Adrenal gland (tissue), 5 donors: ENCODE data around the gene B9D2.

Source experiments
- POLR2A ChIP-seq, 2 donors: fragments of 450-650 bp; IDR thresholded peaks; one replicate each; pipeline ENCODE4 v1.6.1; 2017; ENCODE audit warnings: antibody characterized with exemption in 2 of 2, mild to moderate bottlenecking in 2 of 2, moderate library complexity in 1 of 2
- TF ChIP-seq, protein P1 (sequence below), 6 experiments: fragments of 450-650 bp in 4 of 6; fragments of 200-600 bp in 2 of 6; sonication (generic) in 1 of 6; IDR thresholded peaks; 1 replicate in 5 of 6; 2 replicates in 1 of 6; pipeline versions ENCODE4 v1.5.1 to v1.8.0; 2016 to 2021; ENCODE audit warnings: antibody characterized with exemption in 6 of 6, mild to moderate bottlenecking in 2 of 6, moderate library complexity in 1 of 6
- donor health status: DM: no; HTN: no; CAD: no.

DNA sequence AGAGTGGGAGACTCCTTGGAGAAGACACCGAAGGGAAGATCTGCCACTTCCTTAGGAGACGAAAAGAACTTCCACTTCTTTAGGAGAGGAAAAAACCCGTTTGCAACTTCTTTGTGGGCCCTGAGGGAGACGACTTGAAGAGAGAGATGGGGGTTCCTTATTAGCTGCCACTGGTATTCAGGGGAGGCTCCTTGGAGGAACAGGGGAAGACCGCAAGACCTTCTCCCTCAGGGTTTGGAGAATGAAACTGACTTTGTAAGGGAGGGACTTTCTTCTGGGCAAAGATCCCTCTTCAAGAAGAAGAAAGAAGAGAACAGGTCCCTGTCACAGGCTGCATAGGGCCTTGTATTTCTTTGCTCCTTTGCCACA is 34.1 kb upstream of the B9D2 start:
- TF ChIP-seq, protein P1, sequence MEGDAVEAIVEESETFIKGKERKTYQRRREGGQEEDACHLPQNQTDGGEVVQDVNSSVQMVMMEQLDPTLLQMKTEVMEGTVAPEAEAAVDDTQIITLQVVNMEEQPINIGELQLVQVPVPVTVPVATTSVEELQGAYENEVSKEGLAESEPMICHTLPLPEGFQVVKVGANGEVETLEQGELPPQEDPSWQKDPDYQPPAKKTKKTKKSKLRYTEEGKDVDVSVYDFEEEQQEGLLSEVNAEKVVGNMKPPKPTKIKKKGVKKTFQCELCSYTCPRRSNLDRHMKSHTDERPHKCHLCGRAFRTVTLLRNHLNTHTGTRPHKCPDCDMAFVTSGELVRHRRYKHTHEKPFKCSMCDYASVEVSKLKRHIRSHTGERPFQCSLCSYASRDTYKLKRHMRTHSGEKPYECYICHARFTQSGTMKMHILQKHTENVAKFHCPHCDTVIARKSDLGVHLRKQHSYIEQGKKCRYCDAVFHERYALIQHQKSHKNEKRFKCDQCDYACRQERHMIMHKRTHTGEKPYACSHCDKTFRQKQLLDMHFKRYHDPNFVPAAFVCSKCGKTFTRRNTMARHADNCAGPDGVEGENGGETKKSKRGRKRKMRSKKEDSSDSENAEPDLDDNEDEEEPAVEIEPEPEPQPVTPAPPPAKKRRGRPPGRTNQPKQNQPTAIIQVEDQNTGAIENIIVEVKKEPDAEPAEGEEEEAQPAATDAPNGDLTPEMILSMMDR (IDR thresholded peaks at IDR 0.05), result no peak
- no peak for TF ChIP-seq POLR2A (IDR thresholded peaks at IDR 0.05)
